B cell (primary cell): ENCODE measurements around the gene CCDC30. TPM values are rescaled to one million over a fixed set of nuclear protein-coding genes. Genes with fewer than 3 reads are reported as not detected.

Experiments used
- ATAC-seq: fragments of 200-7000 bp; cut with Tn5 transposase; one replicate; pipeline ENCODE4 v1.10.0; 2021; ENCODE audit warnings: low read depth, mild to moderate bottlenecking, moderate number of reproducible peaks, moderate library complexity
- CTCF ChIA-PET: fragments of 350-600 bp; sonication (Branson Sonifier 250); formaldehyde crosslinking; loops from one replicate; lab custom pipeline; 2021; ENCODE audit warnings: antibody characterized with exemption, inconsistent platforms; lab: Charles Lee
- POLR2A ChIA-PET: fragments of 350-600 bp; sonication (Branson Sonifier 250); formaldehyde crosslinking; loops from one replicate; lab custom pipeline; 2021; ENCODE audit warnings: antibody characterized with exemption; lab: Charles Lee
- DNase-seq: peaks from one replicate; pipeline ENCODE4 v3.0.0; 2013
- H2AFZ ChIP-seq: 2 replicates; pipeline ENCODE4 v1.6.1; 2012; ENCODE audit warnings: mild to moderate bottlenecking, low read depth, low read length; ENCODE audit not compliant: insufficient read depth, poor library complexity, severe bottlenecking
- H3K27ac ChIP-seq, 2 donors: 1 replicate in 1 of 2; 2 replicates in 1 of 2; pipeline ENCODE4 v1.5.1; 2012 to 2013; ENCODE audit warnings: low read length in 2 of 2, mild to moderate bottlenecking in 2 of 2, moderate library complexity in 1 of 2
- H3K27me3 ChIP-seq, 4 experiments: fragments of 200-600 bp in 1 of 4; sonication (generic) in 1 of 4; replicated peaks in 1 of 4; 1 replicate in 2 of 4; 2 replicates in 2 of 4; pipeline versions ENCODE4 v1.6.1 to v1.7.0; 2013 to 2016; ENCODE audit warnings: low read length in 3 of 4, mild to moderate bottlenecking in 2 of 4, mixed read lengths in 1 of 4, moderate library complexity in 1 of 4; ENCODE audit not compliant: insufficient read depth in 4 of 4, control insufficient read depth in 3 of 4; ENCODE audit errors: control extremely low read depth in 1 of 4
- H3K36me3 ChIP-seq, 2 experiments: replicated peaks in 1 of 2; 1 replicate in 1 of 2; 2 replicates in 1 of 2; pipeline versions ENCODE4 v1.6.1 to v1.7.1; 2013; ENCODE audit warnings: low read length in 1 of 2; ENCODE audit not compliant: insufficient read depth in 2 of 2, control insufficient read depth in 1 of 2; ENCODE audit errors: control extremely low read depth in 1 of 2, extremely low read depth in 1 of 2
- H3K4me1 ChIP-seq, 2 donors: fragments of 200-600 bp in 1 of 2; sonication (generic) in 1 of 2; 1 replicate in 1 of 2; 2 replicates in 1 of 2; pipeline versions ENCODE4 v1.5.1 to v1.6.1; 2013 to 2017; ENCODE audit warnings: low read length in 2 of 2; ENCODE audit not compliant: control insufficient read depth in 2 of 2, insufficient read depth in 2 of 2
- H3K4me2 ChIP-seq: replicated peaks from 2 replicates; pipeline ENCODE3; 2012; ENCODE audit warnings: mild to moderate bottlenecking, low read depth, low read length; ENCODE audit not compliant: poor library complexity, severe bottlenecking
- H3K4me3 ChIP-seq, 5 experiments: fragments of 200-600 bp in 1 of 5; sonication (generic) in 1 of 5; 1 replicate in 3 of 5; 2 replicates in 2 of 5; pipeline versions ENCODE4 v1.5.1 to v1.7.0; 2011 to 2016; ENCODE audit warnings: low read length in 4 of 5, mild to moderate bottlenecking in 4 of 5, low read depth in 2 of 5, control low read depth in 1 of 5, moderate library complexity in 1 of 5; ENCODE audit not compliant: insufficient read depth in 1 of 5; ENCODE audit errors: control extremely low read depth in 1 of 5, extremely low read depth in 1 of 5
- H3K79me2 ChIP-seq: fragments of 200-600 bp; sonication (generic); one replicate; pipeline ENCODE4 v1.6.0; 2016; ENCODE audit warnings: low read length; ENCODE audit not compliant: control insufficient read depth, insufficient read depth
- H3K9ac ChIP-seq: fragments of 200-600 bp; sonication (generic); 2 replicates; pipeline ENCODE4 v1.6.1; 2017; ENCODE audit warnings: mild to moderate bottlenecking, low read length, moderate library complexity
- H3K9me3 ChIP-seq, 3 donors: one replicate each; pipeline versions ENCODE4 v1.6.1 to v1.7.1; 2013; ENCODE audit warnings: low read length in 2 of 3; ENCODE audit not compliant: control insufficient read depth in 2 of 3, insufficient read depth in 1 of 3; ENCODE audit errors: control extremely low read depth in 1 of 3
- H4K20me1 ChIP-seq: 2 replicates; pipeline ENCODE4 v1.6.0; 2012; ENCODE audit warnings: mild to moderate bottlenecking, low read length; ENCODE audit not compliant: insufficient read depth, control insufficient read depth, poor library complexity, severe bottlenecking
- H3K27ac Mint-ChIP-seq: one replicate; pipeline ENCODE4 v1.8.0; 2021; ENCODE audit warnings: mixed read lengths
- H3K27me3 Mint-ChIP-seq: one replicate; pipeline ENCODE4 v1.8.0; 2021; ENCODE audit warnings: mixed read lengths
- H3K4me1 Mint-ChIP-seq: one replicate; pipeline ENCODE4 v1.8.0; 2021; ENCODE audit warnings: mixed read lengths
- H3K4me3 Mint-ChIP-seq: one replicate; pipeline ENCODE4 v1.8.0; 2021; ENCODE audit warnings: mixed read lengths
- H3K9me3 Mint-ChIP-seq: one replicate; pipeline ENCODE4 v1.8.0; 2022; ENCODE audit warnings: mixed read lengths; ENCODE audit not compliant: insufficient read depth
- EZH2 ChIP-seq: IDR thresholded peaks from 2 replicates; pipeline ENCODE4 v1.6.1; 2012; ENCODE audit warnings: borderline replicate concordance, low read depth, mild to moderate bottlenecking, moderate library complexity, low read length; ENCODE audit not compliant: insufficient read depth, poor library complexity, severe bottlenecking
- WGBS: methylation state at CpG from one replicate; pipeline ENCODE4 v1.1.5; 2013; ENCODE audit warnings: missing lambda C conversion rate; ENCODE audit not compliant: insufficient coverage; 5-methylcytosine and 5-hydroxymethylcytosine counted together
- intact Hi-C: fragments of 100-400 bp; cut with micrococcal nuclease; formaldehyde crosslinking; loops from one replicate; pipeline ENCODE4 v1.10.0; 2022
- polyA plus RNA-seq: library from polyadenylated mRNA; depleted of rRNA; stranded (reverse); fragments of >200 nt; gene quantifications from 2 replicates; pipeline ENCODE4 v1.2.3, GENCODE V29; 2012
- total RNA-seq, 2 donors: library from RNA; stranded (reverse); fragments of 120-200 nt in 1 of 2; gene quantifications; 1 replicate in 1 of 2; 2 replicates in 1 of 2; pipeline versions ENCODE4 v1.2.3 to v1.2.4, GENCODE V29; 2013 to 2022
- TF ChIP-seq, protein P1 (sequence below): fragments of 200-600 bp; IDR thresholded peaks from one replicate; pipeline ENCODE4 v1.8.0; 2022; ENCODE audit warnings: antibody characterized with exemption, mild to moderate bottlenecking

CCDC30 gene
- total and polyA plus RNA-seq, 2 donors (not counting 1 experiment from before 2014, with no cell fraction given) = 1.4 to 7.4 TPM

GRCh38 chr1:42567038-42567437 is 104.0 kb downstream of the CCDC30 start:
- no peaks in the 10 kb centered on the region for H3K9me3 Mint-ChIP-seq
- no peaks in the 10 kb centered on the region for H4K20me1 ChIP-seq
- POLR2A ChIA-PET = no interaction called here
- no peak overlapping the region for H2AFZ ChIP-seq
- H3K4me1 ChIP-seq = no peaks in the 10 kb centered on the region
- H3K4me3 Mint-ChIP-seq = no peak overlapping the region
- no peaks in the 10 kb centered on the region for H3K9me3 ChIP-seq
- no peak for TF ChIP-seq EZH2
- TF ChIP-seq, protein P1, sequence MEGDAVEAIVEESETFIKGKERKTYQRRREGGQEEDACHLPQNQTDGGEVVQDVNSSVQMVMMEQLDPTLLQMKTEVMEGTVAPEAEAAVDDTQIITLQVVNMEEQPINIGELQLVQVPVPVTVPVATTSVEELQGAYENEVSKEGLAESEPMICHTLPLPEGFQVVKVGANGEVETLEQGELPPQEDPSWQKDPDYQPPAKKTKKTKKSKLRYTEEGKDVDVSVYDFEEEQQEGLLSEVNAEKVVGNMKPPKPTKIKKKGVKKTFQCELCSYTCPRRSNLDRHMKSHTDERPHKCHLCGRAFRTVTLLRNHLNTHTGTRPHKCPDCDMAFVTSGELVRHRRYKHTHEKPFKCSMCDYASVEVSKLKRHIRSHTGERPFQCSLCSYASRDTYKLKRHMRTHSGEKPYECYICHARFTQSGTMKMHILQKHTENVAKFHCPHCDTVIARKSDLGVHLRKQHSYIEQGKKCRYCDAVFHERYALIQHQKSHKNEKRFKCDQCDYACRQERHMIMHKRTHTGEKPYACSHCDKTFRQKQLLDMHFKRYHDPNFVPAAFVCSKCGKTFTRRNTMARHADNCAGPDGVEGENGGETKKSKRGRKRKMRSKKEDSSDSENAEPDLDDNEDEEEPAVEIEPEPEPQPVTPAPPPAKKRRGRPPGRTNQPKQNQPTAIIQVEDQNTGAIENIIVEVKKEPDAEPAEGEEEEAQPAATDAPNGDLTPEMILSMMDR = no peak
- no peak overlapping the region for H3K4me3 ChIP-seq
- H3K27me3 Mint-ChIP-seq = no peaks in the 10 kb centered on the region
- DNase-seq (no peak), ATAC-seq (no peak)
- CTCF ChIA-PET = interaction anchor here (1.4 kb wide), 1 partner anchor 11 kb away, joined by 3 read pairs; no protein-coding TSS in a partner anchor
- H3K27ac ChIP-seq = no peak overlapping the region
- intact Hi-C loops = no loop called here
- no peaks in the 10 kb centered on the region for H3K4me1 Mint-ChIP-seq
- no peak overlapping the region for H3K27ac Mint-ChIP-seq
- no peaks in the 10 kb centered on the region for H3K27me3 ChIP-seq
- no peaks in the 10 kb centered on the region for H3K79me2 ChIP-seq
- no peaks in the 10 kb centered on the region for H3K36me3 ChIP-seq
- no peak overlapping the region for H3K4me2 ChIP-seq
- no peak overlapping the region for H3K9ac ChIP-seq

DNA sequence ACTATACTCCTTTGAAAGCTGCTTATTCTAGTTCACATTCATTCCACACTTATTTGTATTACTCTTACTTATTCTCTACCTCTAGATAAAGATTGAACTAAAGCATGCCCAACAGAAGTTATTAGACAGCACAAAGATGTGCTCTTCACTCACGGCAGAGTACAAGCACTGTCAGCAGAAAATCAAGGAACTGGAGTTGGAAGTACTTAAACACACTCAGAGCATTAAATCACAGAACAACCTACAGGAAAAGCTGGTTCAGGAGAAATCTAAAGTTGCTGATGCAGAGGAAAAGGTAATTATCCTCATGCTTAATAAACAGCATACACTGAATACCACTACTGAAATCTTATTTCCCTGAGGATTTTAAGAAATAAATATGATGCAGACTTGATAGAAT is 113.8 kb downstream of the CCDC30 start:
- no peaks in the 10 kb centered on the region for H3K4me1 Mint-ChIP-seq
- Histone ChIP-seq H3K9ac (no peak overlapping the region), H3K4me3 (no peak overlapping the region), H2AFZ (no peak overlapping the region), H3K27me3 (no peaks in the 10 kb centered on the region), H3K4me1 (no peaks in the 10 kb centered on the region), H3K27ac (no peak overlapping the region), H3K79me2 (no peaks in the 10 kb centered on the region), H3K4me2 (no peak overlapping the region), H3K9me3 (no peaks in the 10 kb centered on the region), H3K36me3 (no peaks in the 10 kb centered on the region), H4K20me1 (no peaks in the 10 kb centered on the region)
- CTCF ChIA-PET = interaction anchor here (1.2 to 6.3 kb wide), 5 partner anchors 106 to 496 kb away, joined by 3 to 57 read pairs (median 8); no protein-coding TSS in a partner anchor
- no CpG with 5 or more reads among the region's 1 CpG for WGBS
- no peak for TF ChIP-seq EZH2
- TF ChIP-seq, protein P1 = no peak
- H3K9me3 Mint-ChIP-seq = no peaks in the 10 kb centered on the region
- POLR2A ChIA-PET = no interaction called here
- no peaks in the 10 kb centered on the region for H3K27me3 Mint-ChIP-seq
- no peak overlapping the region for H3K4me3 Mint-ChIP-seq
- ATAC-seq = no peak
- H3K27ac Mint-ChIP-seq = no peak overlapping the region
- intact Hi-C loops = loop anchor here (5.0 kb wide), 1 partner anchor 335 kb away; no protein-coding TSS in a partner anchor
- no peak for DNase-seq
